Activated B cell treated with CpG ODN at 0.5 μM for 24 hours (primary cell): ENCODE results near the gene TBX10. TPM values are rescaled to one million over a fixed set of nuclear protein-coding genes. Genes with fewer than 3 reads are reported as not detected.
A peak's percentile ranks its signal among the peaks of the same experiment; 100 is the strongest.
"Not testable (repeated sequence)": the region's sequence is repeated elsewhere in the genome, so short reads cannot be mapped to it uniquely, and the experiment has no call there.

Experiments used
- ATAC-seq: fragments of 200-7000 bp; cut with Tn5 transposase; one replicate; pipeline ENCODE4 v1.10.0; 2021; ENCODE audit warnings: low read depth, mild to moderate bottlenecking, moderate library complexity
- CTCF ChIA-PET: fragments of 350-600 bp; sonication (Branson Sonifier 250); formaldehyde crosslinking; loops from one replicate; lab custom pipeline; 2021; ENCODE audit warnings: antibody characterized with exemption; lab: Charles Lee
- POLR2A ChIA-PET: fragments of 350-600 bp; sonication (Branson Sonifier 250); formaldehyde crosslinking; loops from one replicate; lab custom pipeline; 2021; ENCODE audit warnings: antibody characterized with exemption; lab: Charles Lee
- DNase-seq: peaks from one replicate; pipeline ENCODE4 v3.0.0; 2022
- H3K27ac Mint-ChIP-seq: one replicate; pipeline ENCODE4 v1.8.0; 2020; ENCODE audit warnings: mixed read lengths
- H3K27me3 Mint-ChIP-seq: one replicate; pipeline ENCODE4 v1.8.0; 2021; ENCODE audit warnings: mixed read lengths
- H3K36me3 Mint-ChIP-seq: one replicate; pipeline ENCODE4 v1.8.0; 2021; ENCODE audit warnings: low read depth, mixed read lengths
- H3K4me1 Mint-ChIP-seq: one replicate; pipeline ENCODE4 v1.8.0; 2021; ENCODE audit warnings: mixed read lengths
- H3K4me3 Mint-ChIP-seq: one replicate; pipeline ENCODE4 v1.8.0; 2020; ENCODE audit warnings: mild to moderate bottlenecking, mixed read lengths
- H3K9me3 Mint-ChIP-seq: one replicate; pipeline ENCODE4 v1.8.0; 2020; ENCODE audit warnings: mixed read lengths
- intact Hi-C: fragments of 100-400 bp; cut with micrococcal nuclease; formaldehyde crosslinking; loops from one replicate; pipeline ENCODE4 v1.15.1; 2024
- total RNA-seq: library from RNA; stranded (reverse); gene quantifications from 2 replicates; pipeline ENCODE4 v1.2.3, GENCODE V29; 2022
- TF ChIP-seq, protein P1 (sequence below): fragments of 200-600 bp; IDR thresholded peaks from one replicate; pipeline ENCODE4 v1.8.0; 2022; ENCODE audit warnings: antibody characterized with exemption, mild to moderate bottlenecking

The TBX10 gene
- total RNA-seq, 1 donor from 2014 or later = not detected

GRCh38 chr11:67641338-67642172 lies 2.0 kb upstream of the TBX10 start:
- ChIA-PET CTCF (interaction anchor here (1.2 kb wide), 1 partner anchor 18 kb away, joined by 3 read pairs; no protein-coding TSS in a partner anchor), POLR2A (no interaction called here)
- no peak overlapping the region for H3K4me3 Mint-ChIP-seq
- H3K36me3 Mint-ChIP-seq = no peaks in the 10 kb centered on the region
- DNase-seq = no peak
- peaks cover 2% of the 10 kb centered on the region for H3K27me3 Mint-ChIP-seq
- TF ChIP-seq, protein P1, sequence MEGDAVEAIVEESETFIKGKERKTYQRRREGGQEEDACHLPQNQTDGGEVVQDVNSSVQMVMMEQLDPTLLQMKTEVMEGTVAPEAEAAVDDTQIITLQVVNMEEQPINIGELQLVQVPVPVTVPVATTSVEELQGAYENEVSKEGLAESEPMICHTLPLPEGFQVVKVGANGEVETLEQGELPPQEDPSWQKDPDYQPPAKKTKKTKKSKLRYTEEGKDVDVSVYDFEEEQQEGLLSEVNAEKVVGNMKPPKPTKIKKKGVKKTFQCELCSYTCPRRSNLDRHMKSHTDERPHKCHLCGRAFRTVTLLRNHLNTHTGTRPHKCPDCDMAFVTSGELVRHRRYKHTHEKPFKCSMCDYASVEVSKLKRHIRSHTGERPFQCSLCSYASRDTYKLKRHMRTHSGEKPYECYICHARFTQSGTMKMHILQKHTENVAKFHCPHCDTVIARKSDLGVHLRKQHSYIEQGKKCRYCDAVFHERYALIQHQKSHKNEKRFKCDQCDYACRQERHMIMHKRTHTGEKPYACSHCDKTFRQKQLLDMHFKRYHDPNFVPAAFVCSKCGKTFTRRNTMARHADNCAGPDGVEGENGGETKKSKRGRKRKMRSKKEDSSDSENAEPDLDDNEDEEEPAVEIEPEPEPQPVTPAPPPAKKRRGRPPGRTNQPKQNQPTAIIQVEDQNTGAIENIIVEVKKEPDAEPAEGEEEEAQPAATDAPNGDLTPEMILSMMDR = no peak
- peaks cover 25% of the 10 kb centered on the region for H3K4me1 Mint-ChIP-seq
- intact Hi-C loops = no loop called here
- ATAC-seq = no peak
- no peaks in the 10 kb centered on the region for H3K9me3 Mint-ChIP-seq
- H3K27ac Mint-ChIP-seq = no peak overlapping the region

DNA sequence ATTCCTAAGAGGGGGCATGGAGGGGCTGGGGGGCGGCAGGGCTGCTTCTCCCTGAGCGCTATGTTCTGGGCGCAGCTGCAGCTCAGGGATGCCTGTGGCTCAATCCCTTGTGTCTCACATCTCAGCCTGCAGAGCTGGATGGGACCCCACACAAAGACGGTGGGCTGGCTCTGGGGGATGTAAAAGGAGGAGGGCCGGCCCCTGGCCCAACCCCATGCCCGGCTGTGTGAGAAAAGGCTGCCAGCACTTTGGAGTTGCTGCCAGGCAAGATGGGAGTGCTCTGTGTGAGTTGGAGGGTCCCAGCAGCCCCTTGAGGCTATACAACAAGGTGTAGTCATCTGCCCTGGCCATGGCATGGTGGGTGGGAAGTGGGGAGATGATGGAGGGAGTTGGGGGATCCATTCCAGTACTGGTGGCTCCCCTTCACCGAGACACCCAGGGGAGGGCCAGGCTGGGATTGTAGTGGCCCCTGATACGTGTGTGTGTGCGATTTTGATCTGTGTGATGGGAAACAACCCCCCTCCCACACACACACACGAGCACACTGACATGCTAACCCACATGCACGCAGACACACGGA lies 1.3 kb upstream of the TBX10 start:
- H3K36me3 Mint-ChIP-seq = no peaks in the 10 kb centered on the region
- POLR2A ChIA-PET = no interaction called here
- intact Hi-C loops = loop anchor here (1.0 kb wide), 2 partner anchors 11 to 18 kb away; no protein-coding TSS in a partner anchor
- no peak overlapping the region for H3K4me3 Mint-ChIP-seq
- CTCF ChIA-PET = interaction anchor here (1.2 kb wide), 1 partner anchor 18 kb away, joined by 3 read pairs; no protein-coding TSS in a partner anchor
- no peak overlapping the region for H3K27ac Mint-ChIP-seq
- peaks cover 18% of the 10 kb centered on the region for H3K4me1 Mint-ChIP-seq
- H3K27me3 Mint-ChIP-seq = peaks cover 2% of the 10 kb centered on the region
- DNase-seq = no peak
- TF ChIP-seq, protein P1 = no peak
- ATAC-seq = no peak
- H3K9me3 Mint-ChIP-seq = no peaks in the 10 kb centered on the region

GRCh38 chr11:67640021-67640757 lies 626 bp upstream of the TBX10 start:
- no peak overlapping the region for H3K4me3 Mint-ChIP-seq
- DNase-seq (no peak), ATAC-seq (peak; percentile 91)
- H3K4me1 Mint-ChIP-seq = peaks cover 13% of the 10 kb centered on the region
- ChIA-PET CTCF (interaction anchor here (1.2 to 1.8 kb wide), 2 partner anchors 19 kb away, joined by 3 to 4 read pairs; no protein-coding TSS in a partner anchor), POLR2A (no interaction called here)
- H3K27ac Mint-ChIP-seq = no peak overlapping the region
- no peaks in the 10 kb centered on the region for H3K36me3 Mint-ChIP-seq
- TF ChIP-seq, protein P1 = no peak
- no peaks in the 10 kb centered on the region for H3K9me3 Mint-ChIP-seq
- peaks cover 2% of the 10 kb centered on the region for H3K27me3 Mint-ChIP-seq
- intact Hi-C loops = loop anchor here (1.0 kb wide), 2 partner anchors 10 to 19 kb away; no protein-coding TSS in a partner anchor

GRCh38 chr11:67638535-67639437 lies 777 bp downstream of the TBX10 start:
- CTCF ChIA-PET = interaction anchor here (0.9 to 1.8 kb wide), 3 partner anchors 7 to 24 kb away, joined by 3 to 4 read pairs (median 3); no protein-coding TSS in a partner anchor
- DNase-seq (no peak), ATAC-seq (no peak)
- intact Hi-C loops = no loop called here
- POLR2A ChIA-PET = interaction anchor here (0.8 kb wide), 1 partner anchor 9 kb away, joined by 3 read pairs; the partner anchor contains the start of gene NUDT8
- H3K36me3 Mint-ChIP-seq = no peaks in the 10 kb centered on the region
- H3K27me3 Mint-ChIP-seq = no peaks in the 10 kb centered on the region
- no peaks in the 10 kb centered on the region for H3K9me3 Mint-ChIP-seq
- peaks cover 3% of the 10 kb centered on the region for H3K4me1 Mint-ChIP-seq
- no peak overlapping the region for H3K27ac Mint-ChIP-seq
- TF ChIP-seq, protein P1 = no peak
- H3K4me3 Mint-ChIP-seq = no peak overlapping the region

- H3K4me1 Mint-ChIP-seq, intact Hi-C loops: not testable (repeated sequence)
- POLR2A ChIA-PET = interaction anchor here (0.9 kb wide), 1 partner anchor 10 kb away, joined by 4 read pairs; no protein-coding TSS in a partner anchor
Observed at GRCh38 chr11:67637441-67637840, 2.1 kb downstream of the TBX10 start.

More at GRCh38 chr11:67637441-67637840, 2.1 kb downstream of the TBX10 start:
- not testable (repeated sequence) for ATAC-seq, DNase-seq, H3K9me3 Mint-ChIP-seq, H3K27ac Mint-ChIP-seq, H3K27me3 Mint-ChIP-seq, H3K36me3 Mint-ChIP-seq, H3K4me3 Mint-ChIP-seq
- CTCF ChIA-PET = interaction anchor here (1.1 kb wide), 1 partner anchor 9 kb away, joined by 3 read pairs; no protein-coding TSS in a partner anchor
